Myocyte (in vitro differentiated cells): Measurements from ENCODE around the gene TPRN. TPM values are rescaled to one million over a fixed set of nuclear protein-coding genes. Genes with fewer than 3 reads are reported as not detected.

Experiments used
- DNase-seq: peaks from one replicate; pipeline ENCODE4 v3.0.0-alpha.2; 2012; ENCODE audit warnings: low read depth
- total RNA-seq: library from RNA; depleted of rRNA; stranded (reverse); fragments of >200 nt; gene quantifications from 2 replicates; pipeline ENCODE4 v1.2.3, GENCODE V29; 2014

Gene TPRN
- total RNA-seq, 1 donor from 2014 or later, result 19.5 TPM

DNA sequence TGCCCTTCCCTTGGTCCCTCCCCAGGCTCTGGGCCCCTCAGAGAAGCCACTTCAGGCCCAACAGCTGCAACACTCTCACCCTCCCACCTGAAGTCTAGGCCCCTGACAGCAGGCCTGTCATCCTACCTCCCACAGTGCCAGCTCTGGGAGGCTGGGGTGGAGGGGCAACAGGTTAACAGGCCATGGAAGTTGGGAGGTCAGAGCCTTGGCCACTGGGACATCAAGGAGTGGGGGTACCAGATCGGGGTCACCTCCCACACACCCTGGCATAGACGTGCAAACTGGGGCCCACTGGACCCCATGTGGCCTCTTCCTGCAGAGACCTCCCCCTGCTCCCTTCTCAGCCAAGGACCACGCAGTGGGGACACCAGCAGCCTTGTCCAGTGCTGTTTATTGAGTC, 9.3 kb downstream of the TPRN start:
- no peak for DNase-seq

DNA sequence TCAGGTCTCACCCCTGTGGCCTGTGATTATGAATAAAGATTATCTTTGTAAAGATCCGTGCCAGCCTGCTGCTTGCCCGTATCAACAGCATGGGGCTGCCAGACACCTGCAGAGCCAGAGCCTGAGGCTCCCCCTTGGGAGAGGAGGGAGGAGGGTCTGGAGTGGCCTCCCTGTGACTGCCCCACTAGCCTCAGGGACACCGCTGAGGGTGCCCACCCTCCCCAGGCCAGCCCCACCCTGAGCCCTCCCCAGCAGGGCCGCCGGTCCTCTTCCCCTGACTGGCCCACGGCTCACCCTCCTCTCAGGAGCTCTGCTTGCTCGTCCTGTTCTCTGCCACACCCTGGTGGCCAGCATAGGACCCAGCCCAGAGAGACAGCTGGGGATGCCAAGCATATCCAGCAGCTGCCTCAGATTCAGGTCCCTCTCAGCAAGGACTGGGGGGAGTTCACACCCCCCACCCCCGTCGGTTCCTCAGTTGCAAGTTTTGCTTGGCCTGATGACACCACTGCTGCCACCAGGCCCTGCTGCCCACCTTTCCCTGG, 10.2 kb downstream of the TPRN start:
- DNase-seq, result peak; percentile 85

DNA sequence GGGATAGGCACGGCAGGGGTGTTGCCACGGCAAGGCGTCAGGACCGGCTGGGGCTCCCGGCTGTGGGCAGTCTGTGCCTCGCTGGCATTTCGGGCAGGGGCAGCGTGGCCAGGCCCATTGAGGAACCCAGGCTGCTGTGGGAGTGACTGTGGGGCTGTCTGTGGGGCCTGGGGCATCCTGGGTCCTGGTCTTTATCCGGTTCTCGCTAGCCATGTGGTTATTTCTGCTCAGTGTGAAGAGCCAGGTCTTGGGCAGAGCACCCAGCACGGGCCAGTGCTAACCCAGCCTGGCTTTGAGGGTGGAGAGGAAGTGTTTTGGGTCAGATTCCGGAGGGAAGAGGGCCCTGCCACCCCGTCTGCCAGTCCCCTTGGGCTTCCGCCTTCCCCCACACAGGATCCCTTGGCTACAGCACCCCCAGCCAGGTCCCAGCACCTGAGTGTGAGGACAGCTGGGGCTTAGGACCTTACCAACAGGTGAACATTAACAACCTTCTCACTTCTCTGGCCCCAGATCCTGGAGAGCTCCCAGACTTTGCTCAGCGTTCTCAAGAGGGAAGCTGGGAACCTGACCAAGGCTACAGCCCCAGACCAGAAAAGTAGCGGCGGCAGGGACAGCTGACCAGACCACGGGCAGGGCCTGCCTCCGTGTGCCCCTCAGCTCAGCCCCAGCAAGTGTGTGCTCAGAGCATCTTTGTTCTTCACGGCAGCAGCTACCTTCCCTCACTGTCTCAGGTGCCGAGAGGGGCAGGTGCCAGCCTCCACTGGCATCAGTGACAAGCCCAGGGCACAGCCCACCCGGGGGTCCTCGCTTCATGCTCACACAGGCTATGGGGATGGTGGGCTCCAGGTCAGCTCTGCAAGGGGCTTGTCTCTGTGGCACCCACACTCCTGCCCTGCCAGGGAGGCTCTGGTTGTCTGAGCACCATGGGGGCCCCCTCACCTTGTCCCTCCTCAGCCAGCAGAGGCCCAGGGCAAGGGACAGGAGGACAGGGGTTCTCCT, 10.9 kb downstream of the TPRN start:
- peak; percentile 78 for DNase-seq

DNA sequence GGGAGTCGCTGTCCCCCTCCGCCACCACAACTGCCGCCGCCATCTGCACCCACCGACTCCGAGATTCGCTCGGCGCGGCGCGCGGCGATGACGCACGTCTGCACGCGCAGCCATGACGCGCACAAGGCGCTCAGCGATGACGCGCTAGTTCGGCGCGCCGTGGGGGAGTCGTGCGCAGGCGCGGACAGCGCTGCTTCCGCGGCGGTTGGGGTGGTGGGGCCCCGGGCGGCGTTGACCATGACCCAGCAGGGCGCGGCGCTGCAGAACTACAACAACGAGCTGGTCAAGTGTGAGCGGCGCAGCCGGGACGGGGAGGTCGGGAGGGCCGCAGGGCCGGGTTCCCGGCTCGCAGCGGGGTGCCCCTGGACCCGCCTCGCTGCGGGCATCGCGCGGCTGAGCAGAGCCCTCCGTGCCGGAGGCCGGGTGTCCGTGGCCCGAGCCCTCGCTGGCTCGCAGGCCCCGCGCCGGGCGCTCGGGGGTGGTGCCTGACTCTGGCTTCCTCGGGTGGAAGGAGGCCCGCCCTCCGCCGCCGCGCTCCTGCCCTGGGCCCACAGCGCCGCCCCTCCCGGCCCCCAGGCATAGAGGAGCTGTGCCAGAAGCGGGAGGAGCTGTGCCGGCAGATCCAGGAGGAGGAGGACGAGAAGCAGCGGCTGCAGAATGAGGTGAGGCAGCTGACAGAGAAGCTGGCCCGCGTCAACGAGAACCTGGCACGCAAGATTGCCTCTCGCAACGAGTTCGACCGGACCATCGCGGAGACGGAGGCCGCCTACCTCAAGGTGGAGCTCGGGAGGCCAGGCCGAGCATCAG, 11.8 kb downstream of the TPRN start, which contains the start of the genes ANAPC2 and SSNA1:
Gene ANAPC2, minus strand, starts transcription at position 71 of the 807 bp plus-strand sequence. Its CDS starts 28 bp downstream, at position 43.
Gene SSNA1, plus strand, starts transcription at position 187 of the 807 bp plus-strand sequence. Its CDS starts 51 bp downstream, at position 238.
- DNase-seq, result peak; percentile 94

DNA sequence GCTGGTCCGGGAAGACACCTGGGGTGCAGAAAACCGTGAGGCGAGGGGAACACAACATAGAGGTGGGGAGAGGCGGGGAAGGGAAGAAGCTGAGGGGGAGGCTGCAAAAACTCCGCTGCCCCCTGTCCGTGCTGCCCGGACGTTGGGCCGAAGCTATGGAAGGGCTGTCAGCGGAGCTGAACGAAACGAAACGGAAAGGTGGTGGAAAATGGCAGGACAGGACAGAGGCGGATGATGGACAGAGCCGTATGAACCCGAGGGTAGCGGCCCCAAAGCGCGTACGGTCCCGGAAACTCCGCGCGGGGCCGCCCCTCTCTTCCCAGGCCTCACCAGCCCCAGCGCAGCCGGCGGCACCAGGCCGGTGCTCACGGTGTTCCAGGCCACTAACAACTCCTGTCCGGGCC, 12.5 kb downstream of the TPRN start:
- DNase-seq, result no peak

DNA sequence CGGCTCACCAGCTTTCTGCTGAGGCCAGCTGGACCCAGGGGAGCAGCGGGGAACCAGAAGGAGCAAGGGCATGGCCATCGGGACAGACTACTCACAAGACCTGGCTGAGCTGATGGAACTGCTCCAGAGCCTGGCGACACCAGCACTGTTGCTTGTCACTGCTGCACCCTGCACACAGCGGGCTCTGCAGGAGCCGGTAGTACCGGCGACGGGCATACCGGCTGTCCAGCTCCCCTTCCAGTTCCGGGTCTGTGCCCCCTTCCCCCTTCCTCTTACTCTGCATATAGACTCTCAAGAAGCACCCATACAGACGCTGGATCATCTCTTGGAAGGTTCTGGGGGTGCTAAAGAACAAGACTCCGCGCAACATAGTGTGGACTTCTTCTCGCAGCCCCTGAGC, 13.2 kb downstream of the TPRN start:
- DNase-seq, result no peak

DNA sequence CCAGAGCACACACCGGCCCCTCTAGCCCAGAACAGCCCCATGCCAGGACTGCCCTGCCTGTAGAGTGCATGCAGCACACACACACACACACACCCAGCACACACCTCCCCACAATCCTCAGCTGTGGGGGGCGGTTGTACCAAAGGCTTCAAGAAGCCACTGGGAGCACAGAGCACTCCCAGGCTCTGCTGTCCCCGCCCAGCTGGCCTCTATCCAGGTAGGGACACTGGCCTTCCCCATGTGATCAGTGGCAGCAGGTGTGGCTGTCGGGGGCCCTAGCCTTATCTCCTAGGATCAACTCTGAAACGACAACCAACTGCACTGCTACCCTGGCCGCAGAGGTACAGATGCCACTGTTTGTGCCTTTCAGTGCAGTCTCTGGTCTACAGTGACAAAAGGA, 14.2 kb downstream of the TPRN start:
- peak; percentile 32 for DNase-seq

DNA sequence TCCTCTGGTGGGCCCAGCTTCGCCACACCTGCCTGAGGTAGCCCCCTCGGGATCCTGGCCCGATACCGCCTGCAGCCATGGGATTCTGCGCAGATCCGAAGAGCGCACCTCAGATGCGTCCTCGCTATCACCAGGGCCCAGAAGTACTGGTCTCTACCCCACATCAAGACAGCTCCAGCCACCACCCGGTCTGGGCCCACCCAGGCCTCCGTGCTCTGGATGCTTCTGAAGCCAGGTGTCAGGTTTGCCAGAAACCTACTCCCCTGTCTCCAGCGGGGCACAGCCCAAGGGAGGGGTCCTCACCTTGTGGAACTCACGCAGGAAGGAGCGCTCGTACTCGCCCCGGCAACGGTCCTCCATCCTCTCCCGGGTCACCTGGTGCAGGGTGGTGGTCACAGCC, 14.6 kb downstream of the TPRN start:
- no peak for DNase-seq

DNA sequence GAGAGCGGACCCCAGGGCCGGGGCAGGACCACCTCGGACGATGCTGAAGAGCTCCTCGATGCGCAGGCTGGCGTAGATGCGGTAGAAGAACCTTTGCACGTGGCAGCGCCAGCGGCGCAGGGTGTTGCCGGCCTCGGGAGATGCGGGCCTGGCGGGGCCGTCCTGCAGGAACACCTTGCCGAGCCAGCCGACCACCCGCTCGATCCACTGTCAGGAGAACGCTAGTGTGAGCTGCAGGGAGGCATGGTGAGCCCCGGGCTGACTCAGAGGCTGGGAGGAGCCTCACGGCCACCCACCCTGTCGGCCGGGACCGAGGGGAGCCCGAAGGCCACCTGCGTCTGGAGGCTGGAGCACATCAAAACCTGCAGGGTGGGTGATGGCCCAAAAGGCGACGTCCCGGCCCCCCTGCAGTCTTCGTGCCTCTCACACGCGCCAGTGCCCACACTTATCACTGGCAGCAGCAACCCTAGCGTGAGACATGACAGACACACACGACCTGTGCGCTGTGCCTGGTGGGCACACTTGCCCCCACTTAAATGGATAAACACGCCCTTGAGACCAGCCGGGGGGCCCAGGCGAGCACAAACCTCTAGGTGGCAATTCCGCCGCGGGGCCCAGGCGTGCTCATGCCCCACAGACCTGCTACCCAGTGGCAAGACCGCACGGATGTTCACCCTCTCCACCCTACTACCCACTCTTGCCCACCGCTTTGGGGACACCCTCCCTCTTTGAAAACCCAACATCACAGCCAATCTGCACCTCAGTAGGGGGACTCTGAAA, 15.5 kb downstream of the TPRN start:
- no peak for DNase-seq

DNA sequence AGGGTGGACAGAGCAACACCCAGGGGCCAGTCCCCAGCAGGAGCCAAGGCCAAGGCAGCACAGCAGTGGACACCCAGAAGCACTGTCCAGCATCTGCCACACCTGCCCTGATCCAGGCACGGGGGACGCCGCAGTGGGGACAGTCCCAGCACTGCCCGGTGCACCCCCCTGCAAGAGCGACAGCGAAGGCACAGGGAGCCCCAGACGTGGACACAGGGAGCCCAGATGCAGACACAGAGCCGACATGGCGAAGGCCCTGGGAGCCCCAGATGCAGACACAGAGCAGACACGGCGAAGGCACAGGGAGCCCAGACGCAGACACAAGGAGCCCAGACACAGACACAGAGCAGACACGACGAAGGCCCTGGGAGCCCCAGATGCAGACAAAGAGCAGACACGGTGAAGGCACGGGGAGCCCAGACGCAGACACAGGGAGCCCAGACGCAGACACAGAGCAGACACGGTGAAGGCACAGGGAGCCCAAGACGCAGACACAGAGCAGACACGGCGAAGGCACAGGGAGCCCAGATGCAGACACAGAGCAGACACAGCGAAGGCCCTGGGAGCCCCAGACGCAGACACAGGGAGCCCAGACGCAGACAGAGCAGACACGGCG, 16.5 kb downstream of the TPRN start:
- DNase-seq, result no peak

DNA sequence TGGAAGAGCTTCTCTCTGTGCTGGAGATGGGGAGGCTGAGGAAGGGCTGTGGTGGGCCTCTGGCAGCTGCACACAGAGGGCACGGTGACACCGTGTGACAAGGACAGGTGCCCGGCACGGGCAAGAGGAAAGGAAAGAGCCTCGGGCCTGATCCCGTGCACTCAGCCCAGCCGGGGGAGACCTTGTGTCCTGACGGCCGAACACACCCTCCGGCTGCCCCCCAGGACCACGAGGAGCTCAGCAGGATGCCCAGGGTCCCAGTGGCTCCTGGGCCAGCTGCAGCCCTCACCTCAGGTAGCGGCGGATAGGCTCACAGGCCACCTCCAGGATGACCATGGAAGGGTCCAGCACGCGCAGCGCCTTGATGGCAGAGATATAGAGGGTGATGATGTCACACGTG, 17.7 kb downstream of the TPRN start:
- no peak for DNase-seq

DNA sequence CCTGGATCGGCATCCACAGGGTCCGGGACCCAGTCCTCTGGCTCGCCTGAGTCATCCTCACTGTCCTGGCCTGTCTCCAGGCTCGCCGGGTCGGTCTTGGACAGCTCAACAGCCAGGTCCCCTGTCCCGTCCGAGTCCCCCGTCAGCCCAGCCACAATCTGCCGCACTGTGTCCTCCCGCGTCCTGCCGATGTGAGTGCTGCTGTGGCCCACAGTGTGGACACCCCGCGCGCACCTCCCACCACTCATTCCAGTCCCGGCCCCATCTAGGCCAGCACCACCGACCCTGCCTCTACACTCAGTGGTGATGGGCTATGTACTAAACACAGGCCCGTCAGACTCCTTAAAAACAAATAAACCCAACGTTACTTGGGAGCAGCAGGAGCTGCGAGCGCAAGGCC, 18.9 kb downstream of the TPRN start:
- no peak for DNase-seq

DNA sequence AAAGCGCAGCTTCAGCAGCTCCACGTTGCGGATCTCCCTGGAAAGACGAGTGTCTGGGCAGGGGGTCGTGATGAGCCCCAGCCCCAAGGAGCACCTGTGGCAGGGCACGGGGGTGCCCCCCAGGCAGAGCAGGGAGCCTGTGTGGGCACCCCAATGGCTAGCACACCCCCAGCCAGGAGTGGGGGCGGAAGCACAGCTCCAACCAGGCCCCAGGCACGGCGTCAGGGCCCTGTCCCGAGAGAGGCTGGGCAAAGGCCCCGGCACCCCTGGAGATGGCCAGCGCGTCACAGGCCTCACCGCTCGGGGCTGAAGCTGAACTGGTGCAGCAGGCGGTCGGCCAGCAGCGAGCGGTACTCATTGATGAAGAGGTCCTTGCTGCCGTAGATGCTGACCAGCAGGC, 20.1 kb downstream of the TPRN start:
- DNase-seq, result no peak

DNA sequence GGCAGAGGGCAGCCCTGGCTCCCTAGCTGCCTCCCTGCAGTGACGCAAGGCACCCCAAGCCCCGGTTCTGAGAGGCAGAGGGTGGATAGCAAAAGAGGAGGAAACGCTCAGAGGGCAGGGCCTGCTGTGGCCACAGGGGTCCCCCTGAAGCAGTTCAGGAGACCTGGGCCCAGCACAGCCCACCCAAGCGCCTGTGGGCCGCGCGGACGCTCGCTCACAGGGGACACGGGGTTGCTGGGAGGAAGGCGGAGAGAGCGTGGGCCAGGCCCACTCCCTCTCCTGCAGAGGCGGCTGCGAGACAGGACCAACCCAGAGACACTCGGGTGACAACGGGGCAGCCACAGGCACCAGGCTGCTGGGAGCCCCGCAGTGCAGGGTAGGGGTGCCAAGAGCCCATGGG, 20.8 kb downstream of the TPRN start:
- no peak for DNase-seq

DNA sequence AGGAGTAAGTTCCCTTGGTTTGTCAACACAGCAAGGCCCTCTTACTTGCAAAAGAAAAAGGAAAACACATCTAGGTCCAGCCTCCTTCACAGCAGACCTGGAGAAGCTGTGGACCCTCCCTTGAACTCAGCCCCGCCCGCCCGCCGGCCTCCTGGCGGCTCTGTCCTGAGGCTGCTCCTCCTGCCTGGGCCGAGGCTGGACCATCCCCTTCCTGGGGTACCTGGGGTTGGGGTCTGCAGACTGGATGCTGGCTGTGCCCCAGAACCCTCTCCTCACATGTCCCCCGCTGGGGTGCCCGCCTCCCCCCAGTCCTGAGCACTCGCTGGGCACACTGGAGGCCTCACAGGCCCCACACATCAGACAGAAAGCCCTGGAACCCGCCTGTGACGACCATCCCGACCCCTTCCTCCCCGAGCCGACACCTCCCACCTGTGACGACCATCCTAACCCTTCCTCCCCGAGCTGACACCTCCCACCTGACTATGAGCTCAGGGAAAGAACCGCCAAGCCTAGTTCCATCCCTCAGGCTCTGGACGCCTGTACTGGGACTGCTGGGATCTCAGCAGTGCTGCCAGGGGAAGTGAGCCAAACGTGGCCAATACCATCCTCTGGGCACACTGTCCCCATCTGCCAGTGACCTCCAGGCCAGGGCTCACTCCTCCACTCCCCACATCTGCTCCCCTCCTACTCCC, 21.5 kb downstream of the TPRN start:
- DNase-seq, result no peak

DNA sequence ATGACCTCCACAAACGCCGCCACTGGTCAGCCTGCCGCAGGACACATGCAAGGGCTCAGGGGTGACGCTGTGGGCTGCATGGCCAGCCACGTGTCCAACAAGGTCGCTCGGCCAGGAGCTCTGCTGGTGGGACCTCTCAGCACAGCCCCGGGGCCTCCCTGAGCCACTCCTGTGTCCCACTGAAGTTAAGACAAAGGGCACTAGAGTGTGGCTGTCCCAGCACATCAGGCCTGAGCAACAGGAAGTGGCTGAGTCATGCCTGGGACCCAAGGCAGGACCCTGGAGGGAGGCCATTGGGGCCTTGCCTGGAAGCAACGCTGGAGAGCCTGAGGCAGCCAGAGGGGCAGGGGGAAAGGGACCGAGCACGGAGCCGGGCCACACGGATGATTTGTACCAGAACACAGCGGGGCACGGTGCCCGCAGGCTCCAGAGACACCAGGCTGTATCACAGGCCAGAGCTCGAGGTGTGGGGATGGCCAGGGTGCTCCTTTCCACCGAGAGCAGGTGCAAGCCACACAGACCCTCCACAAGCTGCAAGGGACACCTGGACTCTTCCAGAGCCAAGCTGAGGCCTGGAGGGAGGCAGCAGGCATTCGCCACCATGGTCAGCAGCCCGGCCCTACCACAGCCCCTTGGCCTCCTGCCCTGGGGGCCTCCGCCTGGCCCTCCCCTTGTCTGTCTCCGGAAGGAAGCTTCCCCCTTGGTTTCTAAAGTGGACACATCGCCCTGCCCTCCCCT, 22.2 kb downstream of the TPRN start:
- no peak for DNase-seq

DNA sequence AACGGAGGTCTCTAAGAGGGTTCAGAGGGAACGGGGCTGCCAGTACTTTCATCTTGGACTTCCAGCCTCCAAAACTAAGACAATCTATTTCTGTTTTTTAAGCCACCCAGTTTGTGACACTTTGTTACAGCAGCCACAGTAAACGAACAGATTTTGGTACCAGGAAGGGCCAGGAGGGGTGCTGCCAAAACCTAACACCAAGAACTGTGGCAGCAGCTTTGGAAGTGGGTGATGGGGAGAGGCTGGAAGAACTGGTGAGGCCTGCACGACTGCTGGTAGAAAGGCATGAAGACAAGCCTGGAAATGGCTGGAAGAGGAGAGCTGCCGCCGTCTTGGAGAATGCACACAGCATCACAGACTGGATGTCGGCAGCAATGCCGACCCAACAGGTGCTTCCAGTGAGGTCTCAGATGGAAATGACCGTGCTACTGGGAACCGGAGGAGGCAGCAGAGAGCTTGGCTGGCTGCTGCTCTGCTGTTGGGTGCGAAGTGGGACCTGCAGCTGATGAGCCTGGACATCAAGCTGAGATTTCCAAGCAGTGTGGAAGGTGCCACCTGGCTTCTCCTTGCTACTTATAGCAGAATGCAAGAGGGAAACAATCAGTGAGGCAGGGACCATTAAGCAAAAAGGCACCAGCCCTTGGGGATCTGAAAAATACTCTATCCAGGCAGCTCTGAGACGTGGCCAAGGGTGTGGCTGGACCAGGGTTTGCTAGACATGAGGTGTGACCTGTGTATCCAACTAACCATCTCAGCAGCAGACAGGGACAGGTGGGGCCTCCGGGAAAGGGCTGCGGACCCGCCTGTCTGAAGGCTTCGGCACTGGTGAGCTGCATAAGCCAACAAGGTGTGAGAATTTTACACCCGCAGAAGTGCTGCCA, 24.0 kb downstream of the TPRN start:
- DNase-seq, result peak; percentile 66

DNA sequence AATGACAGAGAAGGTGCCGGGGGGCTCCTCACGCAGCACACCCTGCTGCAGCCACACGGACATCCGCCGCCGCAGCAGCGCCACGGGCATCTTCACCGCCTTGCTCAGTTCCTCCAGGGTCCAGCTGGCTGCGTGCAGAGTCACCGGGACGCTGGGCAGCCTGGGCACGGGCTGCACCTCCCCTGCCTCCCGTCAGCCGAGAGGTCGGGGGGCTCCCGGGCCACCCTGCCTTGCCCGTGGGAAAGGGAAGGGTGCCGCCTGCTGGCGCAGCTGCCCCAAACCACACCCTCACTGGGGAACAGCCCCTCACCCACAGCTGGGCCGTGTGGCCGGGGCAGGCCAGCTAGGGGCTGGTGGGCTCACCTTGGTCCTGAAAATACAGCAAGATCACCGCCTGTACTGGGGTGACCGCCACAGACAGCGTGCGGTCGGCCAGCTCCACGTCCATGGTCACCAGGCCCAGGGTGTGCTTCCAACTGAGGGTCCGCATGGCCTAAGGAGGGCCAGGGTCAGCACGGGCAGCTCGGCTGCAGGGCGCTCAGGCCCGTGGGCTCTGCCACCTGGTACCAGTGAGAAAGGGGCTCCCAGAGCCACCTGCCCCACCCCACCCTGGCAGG, 25.1 kb downstream of the TPRN start:
- DNase-seq, result no peak
